ENCODE data around the gene MAGI1. TPM values are rescaled to one million over a fixed set of nuclear protein-coding genes. Genes with fewer than 3 reads are reported as not detected.

Gene MAGI1
- polyA plus RNA-seq, 1 donor = 31.2 TPM

GRCh38 chr3:65767551-65767950 is 271.2 kb downstream of the MAGI1 start:
- WGBS (ENCODE audit: insufficient coverage, low lambda C conversion rate) = no CpG with 5 or more reads among the region's 1 CpG
- no peak overlapping the region for H3K27ac ChIP-seq (ENCODE audit: low read length)

GRCh38 chr3:65762235-65762580 is 276.5 kb downstream of the MAGI1 start:
- H3K4me3 ChIP-seq (ENCODE audit: low read length) = no peak overlapping the region
- H3K4me1 ChIP-seq (ENCODE audit: control insufficient read depth, insufficient read depth, low read length) = no peaks in the 10 kb centered on the region
- 93% methylated on average over 4 of the region's 4 CpGs for WGBS (ENCODE audit: insufficient coverage, low lambda C conversion rate)
- H3K36me3 ChIP-seq (ENCODE audit: control insufficient read depth, insufficient read depth, low read length) = no peaks in the 10 kb centered on the region
- H3K27ac ChIP-seq (ENCODE audit: low read length) = no peak overlapping the region
- H3K9me3 ChIP-seq (ENCODE audit: control insufficient read depth, low read depth, low read length) = no peaks in the 10 kb centered on the region
- no peak for DNase-seq
- no peaks in the 10 kb centered on the region for H3K27me3 ChIP-seq (ENCODE audit: control insufficient read depth, insufficient read depth, low read length)

More at GRCh38 chr3:65767551-65767950, 271.2 kb downstream of the MAGI1 start:
- no peaks in the 10 kb centered on the region for H3K4me1 ChIP-seq (ENCODE audit: control insufficient read depth, insufficient read depth, low read length)
- H3K27me3 ChIP-seq (ENCODE audit: control insufficient read depth, insufficient read depth, low read length) = no peaks in the 10 kb centered on the region
- H3K4me3 ChIP-seq (ENCODE audit: low read length) = no peak overlapping the region
- H3K9me3 ChIP-seq (ENCODE audit: control insufficient read depth, low read depth, low read length) = no peaks in the 10 kb centered on the region
- no peak for DNase-seq
- no peaks in the 10 kb centered on the region for H3K36me3 ChIP-seq (ENCODE audit: control insufficient read depth, insufficient read depth, low read length)

GRCh38 chr3:65761446-65762234 is 277.1 kb downstream of the MAGI1 start:
- Histone ChIP-seq H3K4me3 (ENCODE audit: low read length) (no peak overlapping the region), H3K27ac (ENCODE audit: low read length) (no peak overlapping the region), H3K4me1 (ENCODE audit: control insufficient read depth, insufficient read depth, low read length) (no peaks in the 10 kb centered on the region), H3K36me3 (ENCODE audit: control insufficient read depth, insufficient read depth, low read length) (no peaks in the 10 kb centered on the region), H3K9me3 (ENCODE audit: control insufficient read depth, low read depth, low read length) (no peaks in the 10 kb centered on the region), H3K27me3 (ENCODE audit: control insufficient read depth, insufficient read depth, low read length) (no peaks in the 10 kb centered on the region)
- DNase-seq = no peak
- WGBS (ENCODE audit: insufficient coverage, low lambda C conversion rate) = no CpG with 5 or more reads among the region's 9 CpGs

- no peak overlapping the region for H3K4me3 ChIP-seq (ENCODE audit: low read length)
- no peaks in the 10 kb centered on the region for H3K9me3 ChIP-seq (ENCODE audit: control insufficient read depth, low read depth, low read length)
- WGBS (ENCODE audit: insufficient coverage, low lambda C conversion rate) = no CpG with 5 or more reads among the region's 3 CpGs
- no peaks in the 10 kb centered on the region for H3K36me3 ChIP-seq (ENCODE audit: control insufficient read depth, insufficient read depth, low read length)
- H3K27ac ChIP-seq (ENCODE audit: low read length) = no peak overlapping the region
- no peaks in the 10 kb centered on the region for H3K4me1 ChIP-seq (ENCODE audit: control insufficient read depth, insufficient read depth, low read length)
- no peaks in the 10 kb centered on the region for H3K27me3 ChIP-seq (ENCODE audit: control insufficient read depth, insufficient read depth, low read length)
- no peak for DNase-seq
These were observed 279.7 kb downstream of the MAGI1 start for GRCh38 chr3:65758876-65759598.

GRCh38 chr3:65758438-65758837 is 280.3 kb downstream of the MAGI1 start:
- no peak for DNase-seq

GRCh38 chr3:65752636-65753035 is 286.1 kb downstream of the MAGI1 start:
- no peaks in the 10 kb centered on the region for H3K27me3 ChIP-seq (ENCODE audit: control insufficient read depth, insufficient read depth, low read length)
- H3K36me3 ChIP-seq (ENCODE audit: control insufficient read depth, insufficient read depth, low read length) = no peaks in the 10 kb centered on the region
- no peak overlapping the region for H3K4me3 ChIP-seq (ENCODE audit: low read length)
- no peaks in the 10 kb centered on the region for H3K9me3 ChIP-seq (ENCODE audit: control insufficient read depth, low read depth, low read length)
- DNase-seq = no peak
- no CpG with 5 or more reads among the region's 1 CpG for WGBS (ENCODE audit: insufficient coverage, low lambda C conversion rate)
- H3K27ac ChIP-seq (ENCODE audit: low read length) = no peak overlapping the region
- H3K4me1 ChIP-seq (ENCODE audit: control insufficient read depth, insufficient read depth, low read length) = no peaks in the 10 kb centered on the region

More at GRCh38 chr3:65758438-65758837, 280.3 kb downstream of the MAGI1 start:
- WGBS (ENCODE audit: insufficient coverage, low lambda C conversion rate) = 80% methylated on average over 1 of the region's 5 CpGs
- Histone ChIP-seq H3K27me3 (ENCODE audit: control insufficient read depth, insufficient read depth, low read length) (no peaks in the 10 kb centered on the region), H3K27ac (ENCODE audit: low read length) (no peak overlapping the region), H3K36me3 (ENCODE audit: control insufficient read depth, insufficient read depth, low read length) (no peaks in the 10 kb centered on the region), H3K4me3 (ENCODE audit: low read length) (no peak overlapping the region), H3K9me3 (ENCODE audit: control insufficient read depth, low read depth, low read length) (no peaks in the 10 kb centered on the region), H3K4me1 (ENCODE audit: control insufficient read depth, insufficient read depth, low read length) (no peaks in the 10 kb centered on the region)

GRCh38 chr3:65751123-65751700 is 287.5 kb downstream of the MAGI1 start:
- DNase-seq = no peak
- Histone ChIP-seq H3K27ac (ENCODE audit: low read length) (no peak overlapping the region), H3K9me3 (ENCODE audit: control insufficient read depth, low read depth, low read length) (no peaks in the 10 kb centered on the region), H3K4me1 (ENCODE audit: control insufficient read depth, insufficient read depth, low read length) (no peaks in the 10 kb centered on the region), H3K4me3 (ENCODE audit: low read length) (no peak overlapping the region), H3K27me3 (ENCODE audit: control insufficient read depth, insufficient read depth, low read length) (no peaks in the 10 kb centered on the region), H3K36me3 (ENCODE audit: control insufficient read depth, insufficient read depth, low read length) (no peaks in the 10 kb centered on the region)
- no CpG with 5 or more reads among the region's 5 CpGs for WGBS (ENCODE audit: insufficient coverage, low lambda C conversion rate)

- Histone ChIP-seq H3K36me3 (ENCODE audit: control insufficient read depth, insufficient read depth, low read length) (peaks cover 2% of the 10 kb centered on the region), H3K4me3 (ENCODE audit: low read length) (no peak overlapping the region), H3K9me3 (ENCODE audit: control insufficient read depth, low read depth, low read length) (no peaks in the 10 kb centered on the region), H3K4me1 (ENCODE audit: control insufficient read depth, insufficient read depth, low read length) (no peaks in the 10 kb centered on the region), H3K27ac (ENCODE audit: low read length) (no peak overlapping the region), H3K27me3 (ENCODE audit: control insufficient read depth, insufficient read depth, low read length) (no peaks in the 10 kb centered on the region)
- WGBS (ENCODE audit: insufficient coverage, low lambda C conversion rate) = 83% methylated on average over 1 of the region's 1 CpG
- no peak for DNase-seq
These were observed 289.7 kb downstream of the MAGI1 start for GRCh38 chr3:65749066-65749465.

- no peak overlapping the region for H3K4me3 ChIP-seq (ENCODE audit: low read length)
- peaks cover 2% of the 10 kb centered on the region for H3K36me3 ChIP-seq (ENCODE audit: control insufficient read depth, insufficient read depth, low read length)
- no peaks in the 10 kb centered on the region for H3K4me1 ChIP-seq (ENCODE audit: control insufficient read depth, insufficient read depth, low read length)
- no peaks in the 10 kb centered on the region for H3K27me3 ChIP-seq (ENCODE audit: control insufficient read depth, insufficient read depth, low read length)
- H3K9me3 ChIP-seq (ENCODE audit: control insufficient read depth, low read depth, low read length) = no peaks in the 10 kb centered on the region
- no peak for DNase-seq
- no CpG with 5 or more reads among the region's 1 CpG for WGBS (ENCODE audit: insufficient coverage, low lambda C conversion rate)
- H3K27ac ChIP-seq (ENCODE audit: low read length) = no peak overlapping the region
These were observed 290.4 kb downstream of the MAGI1 start for GRCh38 chr3:65748326-65748725.

GRCh38 chr3:65746848-65747247 is 291.9 kb downstream of the MAGI1 start:
- WGBS (ENCODE audit: insufficient coverage, low lambda C conversion rate) = no CpG with 5 or more reads among the region's 4 CpGs
- Histone ChIP-seq H3K4me3 (ENCODE audit: low read length) (no peak overlapping the region), H3K27ac (ENCODE audit: low read length) (no peak overlapping the region), H3K27me3 (ENCODE audit: control insufficient read depth, insufficient read depth, low read length) (no peaks in the 10 kb centered on the region), H3K4me1 (ENCODE audit: control insufficient read depth, insufficient read depth, low read length) (no peaks in the 10 kb centered on the region), H3K36me3 (ENCODE audit: control insufficient read depth, insufficient read depth, low read length) (peaks cover 2% of the 10 kb centered on the region), H3K9me3 (ENCODE audit: control insufficient read depth, low read depth, low read length) (no peaks in the 10 kb centered on the region)
- DNase-seq = no peak

Data from large intestine (tissue), 3 donors.